GM18951 (cell line): Measurements from ENCODE around the gene LRPAP1.

ENCODE experiments used
- POLR2A ChIP-seq: IDR thresholded peaks from 4 replicates; pipeline ENCODE4 v1.6.1; 2011; ENCODE audit warnings: mild to moderate bottlenecking; ENCODE audit not compliant: insufficient read length, insufficient read depth; ENCODE audit errors: extremely low read depth
- in situ Hi-C: fragments of 300-500 bp; cut with MboI; formaldehyde crosslinking; loops from one replicate; pipeline ENCODE4 v1.12.0; 2022; ENCODE audit warnings: low sequenced_read_pairs, mixed read lengths, inconsistent platforms; ENCODE audit not compliant: unreplicated experiment

The LRPAP1 gene

DNA sequence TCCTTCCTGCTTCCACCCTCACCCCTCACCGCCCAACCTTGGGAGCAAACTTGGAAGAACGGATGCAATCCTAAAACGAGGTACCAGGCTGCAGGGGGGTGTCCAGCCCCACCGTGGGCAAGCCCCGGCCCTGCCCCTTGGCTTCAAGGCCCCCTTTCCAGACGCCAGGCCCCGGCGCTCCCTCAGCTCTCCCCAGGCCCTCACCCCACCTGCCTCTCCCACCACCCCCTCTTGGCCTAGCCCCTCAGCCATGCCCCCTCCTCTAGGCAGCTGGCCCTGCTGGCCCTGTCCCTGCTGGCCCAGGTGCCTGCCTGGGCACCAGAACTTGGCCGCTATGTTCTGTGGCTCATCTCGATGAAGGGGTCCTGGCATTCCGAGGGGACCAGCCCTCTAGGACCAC is 33.8 kb downstream of the LRPAP1 start:
- no peak for TF ChIP-seq POLR2A
- in situ Hi-C loops, result no loop called here

DNA sequence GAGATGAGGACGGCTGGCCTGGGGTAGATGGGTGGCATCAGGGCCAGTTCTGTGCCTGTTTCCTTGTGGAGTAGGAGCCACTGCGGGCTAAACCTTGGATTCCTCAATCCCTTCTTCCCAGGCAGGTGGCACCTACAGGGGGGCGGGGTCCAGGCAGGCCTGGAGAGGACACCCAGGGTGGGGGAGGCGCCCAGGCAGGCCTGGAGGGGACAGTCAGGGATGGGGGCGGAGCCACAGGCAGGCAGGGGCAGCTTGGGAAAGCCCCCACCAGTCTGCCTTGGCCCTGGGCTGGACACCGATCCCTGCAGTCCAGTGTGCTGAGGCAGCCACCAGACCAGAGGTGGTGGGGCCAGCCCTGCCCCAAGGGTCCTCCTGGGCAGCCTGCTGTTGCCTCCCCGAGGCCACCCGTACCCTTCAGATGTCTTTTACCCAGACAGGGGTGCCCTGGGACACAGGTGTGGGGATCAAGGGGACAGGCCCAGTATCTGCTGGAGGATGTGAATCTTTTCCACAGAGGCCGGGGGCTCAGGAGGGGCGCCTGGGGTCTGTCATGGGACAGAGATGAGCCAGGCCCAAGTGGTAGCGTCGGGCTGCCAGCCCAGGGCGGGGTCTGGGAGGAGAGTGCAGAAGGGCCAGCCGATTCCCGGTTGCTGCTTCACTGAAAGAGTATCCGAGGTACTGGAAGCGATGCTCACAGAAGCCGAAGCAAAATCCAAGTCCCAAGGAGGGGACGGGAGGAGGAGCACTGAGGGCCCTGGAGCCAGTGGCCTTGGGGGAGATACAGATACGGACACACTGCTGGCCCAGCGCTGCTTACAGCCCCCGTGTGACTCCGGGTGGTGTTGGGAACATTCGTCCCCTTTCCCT is 34.5 kb downstream of the LRPAP1 start:
- in situ Hi-C loops, result no loop called here
- TF ChIP-seq POLR2A, result no peak

DNA sequence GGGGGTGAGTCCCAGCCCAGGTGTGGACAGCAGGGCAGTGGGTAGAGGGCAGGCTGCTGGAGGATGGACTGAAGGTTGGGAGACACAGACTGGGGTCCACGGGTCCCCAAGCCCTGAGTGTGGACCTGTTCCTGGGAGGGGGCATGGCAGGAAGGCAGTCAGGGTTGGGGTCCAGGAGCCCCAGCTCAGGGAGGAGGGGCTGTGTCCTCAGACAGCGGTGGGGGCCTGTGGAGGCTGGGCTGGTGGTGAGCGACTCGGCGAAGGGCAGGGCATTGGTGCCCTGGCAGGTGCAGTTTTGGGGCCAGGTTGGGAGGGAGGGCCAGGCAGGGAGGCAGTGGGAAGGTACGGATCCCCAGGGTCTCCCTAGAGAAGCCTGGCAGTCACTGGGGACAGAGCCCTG is 35.1 kb downstream of the LRPAP1 start:
- in situ Hi-C loops, result no loop called here
- no peak for TF ChIP-seq POLR2A

DNA sequence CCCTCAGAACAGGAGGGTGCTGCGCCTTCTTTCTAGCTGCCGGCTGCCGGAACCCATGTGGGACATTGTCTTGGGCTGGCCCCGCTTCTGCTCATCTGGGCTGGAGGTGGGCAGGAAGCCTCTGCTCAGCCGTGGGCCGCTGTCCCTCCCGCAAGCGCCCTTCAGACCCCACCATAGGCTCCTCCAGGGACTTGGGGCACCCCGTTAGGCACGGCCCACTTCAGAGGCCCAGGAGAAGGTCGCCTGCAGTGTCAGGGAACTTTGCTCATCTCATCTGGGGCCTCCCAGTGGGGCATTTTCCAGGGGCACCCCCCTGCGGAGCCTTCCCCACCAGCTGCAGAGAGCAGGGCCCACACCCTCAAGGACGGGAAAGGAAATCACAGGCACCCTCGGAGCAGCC is 36.2 kb downstream of the LRPAP1 start:
- no peak for TF ChIP-seq POLR2A
- in situ Hi-C loops, result no loop called here

DNA sequence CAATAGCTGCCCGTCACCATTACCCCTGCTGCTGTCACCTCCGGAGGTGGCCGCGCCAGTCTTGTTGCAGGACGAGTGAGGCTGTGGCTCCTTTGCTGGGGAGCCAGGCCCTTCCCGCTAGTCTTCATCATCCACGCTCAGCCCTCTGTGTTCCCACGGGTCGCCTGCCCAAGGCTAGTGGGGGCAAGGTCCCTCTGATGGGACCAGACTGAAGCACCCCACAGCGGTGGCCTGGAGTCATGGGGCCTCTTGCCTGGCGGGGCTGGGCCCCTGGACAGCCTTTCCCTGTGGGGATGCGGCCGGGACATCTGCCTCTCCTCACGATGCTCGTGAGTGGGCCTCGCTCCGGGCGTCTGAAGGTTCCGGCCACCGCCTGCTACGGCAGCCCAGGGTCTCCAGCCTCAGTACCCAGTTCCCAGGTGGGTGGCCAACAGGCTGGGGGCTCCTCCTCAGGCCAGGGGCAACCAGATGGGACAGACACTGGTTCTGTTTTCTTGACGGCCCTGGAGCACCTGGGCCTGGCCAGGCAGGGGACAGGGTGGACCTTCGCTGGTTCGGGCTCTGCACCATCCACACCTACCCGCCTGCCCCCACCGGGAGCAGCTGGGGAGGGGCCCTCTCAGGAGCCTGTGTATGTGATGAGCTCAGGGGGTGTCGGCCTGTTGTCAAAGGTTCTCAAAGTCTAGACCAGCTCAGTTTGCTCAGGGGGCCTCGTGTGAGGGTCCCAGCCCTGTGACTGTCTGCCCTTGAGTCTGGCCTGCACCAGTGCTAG is 36.8 kb downstream of the LRPAP1 start:
- TF ChIP-seq POLR2A, result no peak
- in situ Hi-C loops, result no loop called here

DNA sequence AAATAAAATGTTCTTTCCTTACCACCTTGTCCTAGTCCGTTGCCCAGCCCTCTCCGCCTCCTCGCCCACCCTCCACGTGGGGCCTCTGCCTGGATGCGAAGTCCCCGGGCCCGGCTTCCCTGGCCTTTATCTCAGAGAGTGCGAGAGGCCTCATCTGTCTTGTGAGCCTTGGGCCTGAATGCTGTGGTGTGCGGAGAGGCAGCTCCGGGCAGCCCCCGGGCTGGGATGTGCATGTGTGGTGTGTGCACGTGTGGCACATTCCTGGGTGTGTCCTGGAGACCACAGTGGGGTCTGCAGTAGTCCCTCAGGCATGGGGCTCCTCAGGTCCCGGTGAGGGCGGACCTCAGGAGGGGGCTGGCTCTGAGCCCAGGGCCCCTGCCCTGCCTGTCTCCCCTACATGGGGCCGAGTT is 37.8 kb downstream of the LRPAP1 start:
- TF ChIP-seq POLR2A, result no peak
- in situ Hi-C loops, result no loop called here

DNA sequence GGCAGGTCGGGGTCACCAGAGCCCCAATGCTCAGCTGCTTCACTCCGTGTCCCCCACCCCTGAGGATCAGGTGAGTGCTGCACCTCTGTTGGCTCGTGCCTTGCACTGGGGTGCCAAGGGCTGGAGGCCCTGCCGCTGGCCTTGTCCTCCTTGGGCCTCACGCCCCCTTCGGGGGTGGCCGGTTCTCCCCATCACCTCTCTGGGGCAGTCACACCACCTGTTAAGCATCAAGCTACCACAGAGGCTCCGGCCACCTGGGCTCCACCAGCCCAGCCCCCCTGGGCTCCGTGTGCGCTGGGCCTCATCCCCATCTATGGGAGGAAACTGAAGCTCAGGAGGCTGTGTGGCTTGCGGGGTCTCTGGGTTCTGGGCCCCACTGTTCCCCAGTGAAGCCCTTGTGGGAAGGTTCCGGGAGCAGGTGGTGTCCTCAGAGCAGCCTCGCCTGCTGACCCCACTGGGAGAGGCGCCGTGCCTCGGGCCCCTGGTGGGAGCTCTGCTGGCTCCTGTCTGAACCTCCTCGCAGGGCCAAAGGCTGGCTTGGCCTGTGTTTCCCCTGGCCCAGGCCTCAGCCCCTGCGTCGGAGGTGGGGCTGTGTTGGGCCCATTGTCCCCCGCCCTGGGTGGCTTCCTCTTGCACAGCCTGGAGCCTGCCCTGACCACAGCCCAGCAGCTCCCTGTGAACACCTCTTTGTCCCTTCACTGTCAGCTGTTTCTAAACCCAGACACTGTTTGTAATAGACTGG is 38.3 kb downstream of the LRPAP1 start:
- in situ Hi-C loops, result no loop called here
- no peak for TF ChIP-seq POLR2A

DNA sequence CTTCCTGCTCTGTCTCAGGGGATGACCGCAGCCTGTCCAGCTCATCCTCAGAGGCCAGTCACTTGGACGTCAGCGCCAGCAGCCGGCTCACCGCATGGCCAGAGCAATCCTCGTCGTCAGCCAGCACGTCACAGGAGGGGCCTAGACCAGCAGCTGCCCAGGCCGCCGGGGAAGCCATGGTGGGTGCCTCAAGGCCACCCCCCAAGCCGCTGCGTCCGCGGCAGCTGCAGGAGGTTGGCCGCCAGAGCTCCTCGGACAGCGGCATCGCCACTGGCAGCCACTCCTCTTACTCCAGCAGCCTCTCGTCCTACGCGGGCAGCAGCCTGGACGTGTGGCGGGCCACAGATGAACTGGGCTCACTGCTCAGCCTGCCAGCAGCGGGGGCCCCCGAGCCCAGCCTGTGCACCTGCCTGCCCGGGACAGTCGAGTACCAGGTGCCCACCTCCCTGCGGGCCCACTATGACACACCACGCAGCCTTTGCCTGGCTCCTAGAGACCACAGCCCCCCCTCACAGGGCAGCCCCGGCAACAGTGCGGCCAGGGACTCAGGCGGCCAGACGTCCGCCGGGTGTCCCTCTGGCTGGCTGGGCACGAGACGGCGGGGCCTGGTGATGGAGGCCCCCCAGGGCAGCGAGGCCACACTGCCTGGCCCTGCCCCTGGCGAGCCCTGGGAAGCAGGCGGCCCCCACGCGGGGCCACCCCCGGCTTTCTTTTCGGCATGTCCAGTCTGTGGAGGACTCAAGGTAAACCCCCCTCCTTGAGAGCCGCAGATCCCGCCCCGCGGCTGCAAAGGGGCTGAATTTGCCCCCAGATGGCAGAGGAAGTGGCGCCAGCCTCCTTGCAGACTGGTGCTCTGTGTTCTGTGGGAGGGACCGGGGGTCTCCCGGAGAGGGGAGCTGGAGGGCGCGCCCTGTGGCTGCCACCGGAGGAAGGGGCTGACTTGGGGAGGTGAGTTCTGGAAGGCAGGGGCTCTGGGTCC is 39.2 kb downstream of the LRPAP1 start:
- TF ChIP-seq POLR2A, result no peak
- in situ Hi-C loops, result no loop called here

DNA sequence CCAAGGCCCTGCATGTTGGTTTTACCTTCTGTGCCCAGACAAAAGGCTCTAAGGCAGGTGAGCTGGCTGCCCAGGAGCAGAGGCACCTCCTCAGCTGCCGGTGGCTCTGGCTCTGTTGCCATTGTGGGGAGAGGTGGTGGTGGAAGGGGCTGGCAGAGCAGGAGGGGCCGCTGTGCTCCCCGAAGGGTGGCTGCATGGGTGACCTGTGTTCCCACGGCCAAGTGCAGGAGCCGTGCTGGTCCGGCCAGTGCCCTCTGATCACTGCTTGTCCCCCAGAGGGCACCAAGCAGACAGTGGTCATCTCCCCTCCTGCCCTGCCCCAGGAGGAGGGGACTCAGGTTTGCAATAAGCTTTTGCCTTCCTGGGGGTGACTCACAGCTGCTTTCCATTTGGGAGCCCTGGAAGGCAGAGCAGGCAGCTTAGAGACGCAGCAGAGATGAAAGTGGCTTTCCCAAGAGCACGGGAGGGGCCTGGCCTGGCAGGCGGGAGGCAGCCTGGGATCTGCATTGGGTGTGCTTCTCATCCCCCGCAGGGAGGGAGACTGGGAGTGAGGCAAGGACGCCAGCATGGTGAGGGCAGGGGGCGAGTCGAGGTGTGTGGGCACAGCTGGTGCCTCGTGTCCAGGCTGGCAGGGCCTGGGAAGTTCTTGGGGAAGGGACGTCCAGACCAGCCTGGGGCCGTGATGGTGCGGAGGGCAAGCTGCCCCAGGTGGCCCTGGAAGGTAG is 40.4 kb downstream of the LRPAP1 start:
- TF ChIP-seq POLR2A, result no peak
- in situ Hi-C loops, result no loop called here

DNA sequence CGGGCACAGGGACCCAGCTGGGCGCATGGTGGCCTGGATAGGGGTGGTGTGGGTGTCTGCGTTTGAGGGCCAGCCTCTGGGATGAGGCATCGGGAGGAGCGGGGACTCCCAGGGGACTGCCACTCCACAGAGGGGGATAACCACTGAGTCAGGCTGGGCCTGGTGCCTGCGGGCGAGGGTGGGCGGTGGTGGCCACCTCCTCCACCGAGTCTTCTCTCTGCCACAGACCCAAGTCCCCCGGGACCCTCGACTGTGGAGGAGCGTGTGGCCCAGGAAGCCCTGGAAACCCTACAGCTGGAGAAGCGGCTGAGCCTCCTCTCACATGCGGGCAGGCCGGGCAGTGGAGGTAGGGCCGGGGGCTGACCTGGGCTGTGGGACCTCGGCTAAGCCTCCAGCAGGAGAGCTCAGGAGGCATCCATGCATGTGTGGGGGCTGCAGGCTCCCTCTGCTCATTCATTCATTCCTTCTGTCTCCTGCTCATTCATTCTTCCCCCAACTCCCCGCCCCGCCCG is 42.7 kb downstream of the LRPAP1 start:
- in situ Hi-C loops, result no loop called here
- TF ChIP-seq POLR2A, result no peak

DNA sequence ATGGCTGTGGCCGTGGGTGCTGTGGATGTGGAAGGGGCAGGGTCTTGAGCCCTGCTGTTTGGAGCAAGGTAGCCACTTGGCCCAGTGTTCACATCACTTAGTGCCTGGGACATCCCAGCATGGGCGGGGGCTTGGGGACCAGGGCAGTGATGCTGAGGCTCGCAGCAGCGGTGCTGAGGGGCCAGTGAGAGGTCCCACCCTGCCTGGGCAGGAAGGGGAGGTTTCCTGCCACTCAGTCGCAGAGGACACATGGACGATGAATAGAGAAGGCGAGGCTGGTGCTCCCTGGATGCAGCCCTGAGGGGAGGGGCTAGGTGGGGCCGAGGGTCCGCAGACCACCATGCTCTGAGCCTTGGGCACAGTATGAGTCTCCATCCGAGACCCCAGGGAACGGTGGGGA is 43.4 kb downstream of the LRPAP1 start:
- TF ChIP-seq POLR2A, result no peak
- in situ Hi-C loops, result no loop called here

DNA sequence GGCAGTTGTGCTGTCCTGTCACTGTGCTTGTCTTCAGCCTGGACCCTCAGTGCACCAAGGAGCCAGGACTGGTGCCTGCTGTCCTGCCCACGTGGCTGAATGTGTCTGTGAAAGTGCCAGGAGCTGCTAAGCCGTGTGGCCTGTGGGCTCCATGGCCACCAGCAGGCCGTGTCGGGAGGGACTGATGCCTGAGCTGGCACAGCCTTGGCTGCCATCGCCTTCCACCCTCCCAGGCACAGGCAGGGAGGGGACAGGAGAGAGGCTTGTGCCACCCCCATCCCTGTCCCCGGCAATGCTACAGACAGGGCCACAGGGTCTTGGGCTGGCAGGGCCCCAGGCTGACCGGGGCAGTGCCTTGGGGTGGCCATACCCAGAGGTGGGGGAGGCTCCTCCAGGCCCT is 44.4 kb downstream of the LRPAP1 start:
- in situ Hi-C loops, result no loop called here
- no peak for TF ChIP-seq POLR2A
